ENCODE measurements around the gene SERP2. TPM values are rescaled to one million over a fixed set of nuclear protein-coding genes. Genes with fewer than 3 reads are reported as not detected.

SERP2 gene
- total and polyA plus RNA-seq, 10 of the 15 experiments (the other 5 are each of a cell fraction or from before 2014, with no cell fraction given), result not detected

DNA sequence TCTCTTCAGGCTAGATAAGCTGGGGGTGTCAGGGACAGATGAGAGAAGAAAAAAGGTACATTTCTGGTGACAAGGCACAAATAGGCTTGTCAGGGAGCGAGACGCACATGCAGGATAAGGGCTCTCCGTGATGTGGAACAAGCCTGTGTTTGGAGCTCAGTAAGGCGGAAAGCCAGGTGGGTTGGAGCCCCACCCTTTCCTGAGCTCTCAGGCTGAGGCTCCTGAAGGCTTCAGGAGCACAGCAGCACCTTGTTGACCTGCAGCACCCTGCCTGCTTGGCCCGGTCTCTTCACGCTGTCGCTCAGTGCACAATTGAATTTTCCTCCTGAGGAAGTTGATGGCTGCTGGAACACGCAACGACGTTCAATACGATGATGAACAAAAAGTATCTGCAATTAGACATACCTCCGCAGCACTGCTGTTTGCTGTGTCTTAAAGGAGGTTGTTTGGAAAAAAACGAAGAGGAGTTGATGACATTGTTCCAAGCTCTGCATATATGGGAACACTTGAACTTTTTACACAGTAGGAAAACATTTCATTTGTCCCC, 29.3 kb downstream of the SERP2 start:
- no peaks in the 10 kb centered on the region for H3K79me2 ChIP-seq (ENCODE audit: control insufficient read depth, insufficient read depth, low read length)
- H3K9me3 ChIP-seq (replicated peaks; ENCODE audit: control insufficient read depth, insufficient read depth, low read length), result no peaks in the 10 kb centered on the region
- H3K4me2 ChIP-seq (ENCODE audit: control insufficient read depth, insufficient read depth), result no peak overlapping the region
- RAD21 ChIA-PET (ENCODE audit: unreplicated experiment), result interaction anchor here (0.8 kb wide), 1 partner anchor 497 kb away, joined by 3 read pairs; no protein-coding TSS in a partner anchor
- intact Hi-C loops (cut with micrococcal nuclease; ENCODE audit: unreplicated experiment), result no loop called here
- H3K27me3 ChIP-seq (replicated peaks in 1 of 2; ENCODE audit: control insufficient read depth in 2 of 2, insufficient read depth in 2 of 2, low read length in 1 of 2), result peaks cover 0 to 3% of the 10 kb centered on the region in 2 experiments; a peak in 3 of 4 replicates
- WGBS (ENCODE audit: insufficient coverage, insufficient replicate concordance, low lambda C conversion rate, missing lambda C conversion rate), result 46% methylated on average over 13 of the region's 13 CpGs
- DNase-seq (ENCODE audit: low read depth, low spot score), result no peak
- in situ Hi-C loops (cut with MboI), result no loop called here
- CTCF ChIA-PET, result no interaction called here
- H3K9ac ChIP-seq (ENCODE audit: control insufficient read depth, insufficient read depth, low read length), result no peak overlapping the region
- H3K27ac ChIP-seq (ENCODE audit: control insufficient read depth, insufficient read depth), result no peak overlapping the region
- no peaks in the 10 kb centered on the region for H3K36me3 ChIP-seq (ENCODE audit: control insufficient read depth in 2 of 2, insufficient read depth in 2 of 2, low read length in 1 of 2)
- H2AFZ ChIP-seq (ENCODE audit: control insufficient read depth, low read depth, low read length), result no peak overlapping the region
- no TSS peak for BruUV-seq (replicated peaks)
- H3K4me3 ChIP-seq, result no peak overlapping the region
- POLR2A ChIA-PET, result no interaction called here
- TF ChIP-seq SUZ12 (IDR thresholded peaks at IDR 0.05; ENCODE audit: unreplicated experiment), result no peak
- SMC1A ChIA-PET (ENCODE audit: uncharacterized antibody, unreplicated experiment), result interaction anchor here (1.1 kb wide), 1 partner anchor 22 kb away, joined by 3 read pairs; no protein-coding TSS in a partner anchor
- no peak for ATAC-seq
- no peaks in the 10 kb centered on the region for H4K20me1 ChIP-seq (ENCODE audit: control insufficient read depth, insufficient read depth)
- H3K4me1 ChIP-seq (ENCODE audit: control insufficient read depth, insufficient read depth, low read length), result no peaks in the 10 kb centered on the region
- no peak for FAIRE-seq

DNA sequence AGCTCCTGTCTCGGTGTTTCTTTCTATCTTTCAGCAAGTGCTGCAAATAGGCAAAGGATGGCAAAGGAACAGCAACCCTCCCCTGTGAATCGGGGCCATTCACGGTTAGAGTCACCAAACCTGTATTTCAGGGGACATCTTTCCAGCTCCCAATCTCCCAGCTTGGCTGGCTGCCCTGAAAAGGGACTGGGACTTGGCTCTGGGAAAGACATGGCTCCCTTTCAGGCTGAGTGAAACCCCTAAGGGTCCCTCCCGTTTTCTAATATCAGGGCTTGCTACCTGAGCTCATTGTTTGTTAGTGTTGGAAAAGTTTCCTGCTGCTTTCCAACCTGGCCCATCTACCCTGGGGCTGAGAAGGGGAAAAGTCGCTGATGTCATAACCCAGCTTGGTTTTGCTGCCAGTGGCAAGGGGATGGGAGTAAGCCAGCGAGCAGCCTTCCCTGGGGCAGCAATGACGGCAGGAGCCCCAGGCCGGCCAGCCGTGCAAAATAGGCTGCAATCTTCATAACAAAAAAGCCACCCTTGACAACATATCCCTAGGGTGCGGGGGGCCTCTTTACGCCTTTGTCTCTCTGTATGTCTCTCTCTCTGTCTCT, 29.9 kb downstream of the SERP2 start:
- no peaks in the 10 kb centered on the region for H4K20me1 ChIP-seq (ENCODE audit: control insufficient read depth, insufficient read depth)
- no peaks in the 10 kb centered on the region for H3K4me1 ChIP-seq (ENCODE audit: control insufficient read depth, insufficient read depth, low read length)
- ChIA-PET CTCF (no interaction called here), SMC1A (ENCODE audit: uncharacterized antibody, unreplicated experiment) (interaction anchor here (1.1 kb wide), 1 partner anchor 21 kb away, joined by 3 read pairs; no protein-coding TSS in a partner anchor), RAD21 (ENCODE audit: unreplicated experiment) (interaction anchor here (0.8 kb wide), 1 partner anchor 498 kb away, joined by 3 read pairs; no protein-coding TSS in a partner anchor), POLR2A (no interaction called here)
- H3K27me3 ChIP-seq (replicated peaks in 1 of 2; ENCODE audit: control insufficient read depth in 2 of 2, insufficient read depth in 2 of 2, low read length in 1 of 2), result peaks cover 0 to 3% of the 10 kb centered on the region in 2 experiments; a peak in 3 of 4 replicates
- no peaks in the 10 kb centered on the region for H3K36me3 ChIP-seq (ENCODE audit: control insufficient read depth in 2 of 2, insufficient read depth in 2 of 2, low read length in 1 of 2)
- no peak overlapping the region for H3K4me2 ChIP-seq (ENCODE audit: control insufficient read depth, insufficient read depth)
- TF ChIP-seq, protein P1, sequence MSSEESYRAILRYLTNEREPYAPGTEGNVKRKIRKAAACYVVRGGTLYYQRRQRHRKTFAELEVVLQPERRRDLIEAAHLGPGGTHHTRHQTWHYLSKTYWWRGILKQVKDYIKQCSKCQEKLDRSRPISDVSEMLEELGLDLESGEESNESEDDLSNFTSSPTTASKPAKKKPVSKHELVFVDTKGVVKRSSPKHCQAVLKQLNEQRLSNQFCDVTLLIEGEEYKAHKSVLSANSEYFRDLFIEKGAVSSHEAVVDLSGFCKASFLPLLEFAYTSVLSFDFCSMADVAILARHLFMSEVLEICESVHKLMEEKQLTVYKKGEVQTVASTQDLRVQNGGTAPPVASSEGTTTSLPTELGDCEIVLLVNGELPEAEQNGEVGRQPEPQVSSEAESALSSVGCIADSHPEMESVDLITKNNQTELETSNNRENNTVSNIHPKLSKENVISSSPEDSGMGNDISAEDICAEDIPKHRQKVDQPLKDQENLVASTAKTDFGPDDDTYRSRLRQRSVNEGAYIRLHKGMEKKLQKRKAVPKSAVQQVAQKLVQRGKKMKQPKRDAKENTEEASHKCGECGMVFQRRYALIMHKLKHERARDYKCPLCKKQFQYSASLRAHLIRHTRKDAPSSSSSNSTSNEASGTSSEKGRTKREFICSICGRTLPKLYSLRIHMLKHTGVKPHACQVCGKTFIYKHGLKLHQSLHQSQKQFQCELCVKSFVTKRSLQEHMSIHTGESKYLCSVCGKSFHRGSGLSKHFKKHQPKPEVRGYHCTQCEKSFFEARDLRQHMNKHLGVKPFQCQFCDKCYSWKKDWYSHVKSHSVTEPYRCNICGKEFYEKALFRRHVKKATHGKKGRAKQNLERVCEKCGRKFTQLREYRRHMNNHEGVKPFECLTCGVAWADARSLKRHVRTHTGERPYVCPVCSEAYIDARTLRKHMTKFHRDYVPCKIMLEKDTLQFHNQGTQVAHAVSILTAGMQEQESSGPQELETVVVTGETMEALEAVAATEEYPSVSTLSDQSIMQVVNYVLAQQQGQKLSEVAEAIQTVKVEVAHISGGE (CRISPR knock-in tag; IDR thresholded peaks at IDR 0.05), result no peak
- TF ChIP-seq GATAD2B (conservative IDR thresholded peaks at IDR 0.05; ENCODE audit: low read depth), result no peak
- no peak for TF ChIP-seq DPF2 (IDR thresholded peaks at IDR 0.05)
- TF ChIP-seq, protein P2, sequence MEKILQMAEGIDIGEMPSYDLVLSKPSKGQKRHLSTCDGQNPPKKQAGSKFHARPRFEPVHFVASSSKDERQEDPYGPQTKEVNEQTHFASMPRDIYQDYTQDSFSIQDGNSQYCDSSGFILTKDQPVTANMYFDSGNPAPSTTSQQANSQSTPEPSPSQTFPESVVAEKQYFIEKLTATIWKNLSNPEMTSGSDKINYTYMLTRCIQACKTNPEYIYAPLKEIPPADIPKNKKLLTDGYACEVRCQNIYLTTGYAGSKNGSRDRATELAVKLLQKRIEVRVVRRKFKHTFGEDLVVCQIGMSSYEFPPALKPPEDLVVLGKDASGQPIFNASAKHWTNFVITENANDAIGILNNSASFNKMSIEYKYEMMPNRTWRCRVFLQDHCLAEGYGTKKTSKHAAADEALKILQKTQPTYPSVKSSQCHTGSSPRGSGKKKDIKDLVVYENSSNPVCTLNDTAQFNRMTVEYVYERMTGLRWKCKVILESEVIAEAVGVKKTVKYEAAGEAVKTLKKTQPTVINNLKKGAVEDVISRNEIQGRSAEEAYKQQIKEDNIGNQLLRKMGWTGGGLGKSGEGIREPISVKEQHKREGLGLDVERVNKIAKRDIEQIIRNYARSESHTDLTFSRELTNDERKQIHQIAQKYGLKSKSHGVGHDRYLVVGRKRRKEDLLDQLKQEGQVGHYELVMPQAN (conservative IDR thresholded peaks at IDR 0.05), result no peak
- H3K9ac ChIP-seq (ENCODE audit: control insufficient read depth, insufficient read depth, low read length), result no peak overlapping the region
- no peak for FAIRE-seq
- no peak overlapping the region for H3K4me3 ChIP-seq
- no peak overlapping the region for H3K27ac ChIP-seq (ENCODE audit: control insufficient read depth, insufficient read depth)
- no TSS peak for BruUV-seq (replicated peaks)
- 12% methylated on average over 11 of the region's 11 CpGs for WGBS (ENCODE audit: insufficient coverage, insufficient replicate concordance, low lambda C conversion rate, missing lambda C conversion rate)
- no peak for DNase-seq (ENCODE audit: low read depth, low spot score)
- ATAC-seq, result no peak
- no peak overlapping the region for H2AFZ ChIP-seq (ENCODE audit: control insufficient read depth, low read depth, low read length)
- no peaks in the 10 kb centered on the region for H3K9me3 ChIP-seq (replicated peaks; ENCODE audit: control insufficient read depth, insufficient read depth, low read length)
- no peaks in the 10 kb centered on the region for H3K79me2 ChIP-seq (ENCODE audit: control insufficient read depth, insufficient read depth, low read length)
- intact Hi-C loops (cut with micrococcal nuclease; ENCODE audit: unreplicated experiment), result no loop called here
- in situ Hi-C loops (cut with MboI), result no loop called here

All from GM12878 (cell line).